Kidney (tissue), 14 donors: ENCODE data around the gene CCPG1. TPM values are rescaled to one million over a fixed set of nuclear protein-coding genes. Genes with fewer than 3 reads are reported as not detected.

ENCODE experiments used
- DNase-seq, 5 donors: peaks; one replicate each; pipeline ENCODE4 v3.0.0-alpha.2; 2013 to 2020
- FAIRE-seq: peaks from 2 replicates; lab custom pipeline; 2012; peaks lifted over from hg19 to GRCh38; lab: Jason Lieb, UNC
- H3K27ac ChIP-seq, 2 donors: one replicate each; pipeline ENCODE4 v1.7.0; 2013; ENCODE audit warnings: low read depth in 2 of 2, low read length in 2 of 2, inconsistent platforms in 1 of 2
- H3K27me3 ChIP-seq: one replicate; pipeline ENCODE4 v1.7.1; 2013; ENCODE audit warnings: low read length, inconsistent platforms; ENCODE audit not compliant: control insufficient read depth, insufficient read depth
- H3K36me3 ChIP-seq, 3 donors: one replicate each; pipeline versions ENCODE4 v1.7.0 to v1.7.1; 2013; ENCODE audit warnings: low read length in 3 of 3, control low read depth in 1 of 3, inconsistent platforms in 1 of 3; ENCODE audit not compliant: insufficient read depth in 3 of 3, control insufficient read depth in 2 of 3
- H3K4me1 ChIP-seq, 3 donors: one replicate each; pipeline versions ENCODE4 v1.7.0 to v1.7.1; 2013; ENCODE audit warnings: low read length in 3 of 3, inconsistent platforms in 1 of 3, low read depth in 1 of 3; ENCODE audit not compliant: control insufficient read depth in 2 of 3, insufficient read depth in 2 of 3
- H3K4me3 ChIP-seq, 3 donors: one replicate each; pipeline versions ENCODE4 v1.7.0 to v1.8.1; 2013; ENCODE audit warnings: low read length in 3 of 3, control low read depth in 1 of 3, inconsistent platforms in 1 of 3
- H3K9ac ChIP-seq, 3 donors: one replicate each; pipeline versions ENCODE4 v1.7.0 to v1.7.1; 2013; ENCODE audit warnings: low read length in 3 of 3, control low read depth in 1 of 3, inconsistent platforms in 1 of 3
- H3K9me3 ChIP-seq, 3 donors: one replicate each; pipeline versions ENCODE4 v1.7.0 to v1.7.1; 2013; ENCODE audit warnings: low read length in 3 of 3, control low read depth in 1 of 3, inconsistent platforms in 1 of 3; ENCODE audit not compliant: control insufficient read depth in 2 of 3, insufficient read depth in 1 of 3
- intact Hi-C: fragments of 100-400 bp; cut with DNase I; formaldehyde crosslinking; loops from one replicate; pipeline ENCODE4 v1.11.1; 2022
- polyA plus RNA-seq: library from polyadenylated mRNA; stranded (reverse); fragments of 350-450 nt; fragmentation: Illumina TruSeq; extraction: RNeasy Lipid Tissue Mini Kit (QIAGEN cat#74804); gene quantifications from one replicate; pipeline ENCODE4 v1.2.3, GENCODE V29; 2014; ENCODE audit warnings: low read depth, low replicate concordance; ENCODE audit not compliant: insufficient read depth
- total RNA-seq: library from RNA; stranded (reverse); fragmentation: NEBNext Ultra II Directional; extraction: Animal tissue kit (Norgen Biotek cat#: 25700); gene quantifications from one replicate; pipeline ENCODE4 v1.2.1, GENCODE V29; 2021
- TF ChIP-seq, protein P1 (sequence below): IDR thresholded peaks from 3 replicates; pipeline ENCODE4 v1.5.1; 2012; ENCODE audit warnings: mild to moderate bottlenecking, moderate library complexity, borderline replicate concordance; ENCODE audit not compliant: insufficient read depth; ENCODE audit errors: extremely low read depth
- donor health status: control.
- donor health status: control.
- donor health status: control.
- donor health status: control.
- donor health status: control.
- donor health status: DM: yes; HTN: yes; CAD: no.
- donor health status: Normal renal cell carcinoma (clear cell type).

The CCPG1 gene
- total and polyA plus RNA-seq, 2 donors from 2014 or later = 44.4 to 93.8 TPM

DNA sequence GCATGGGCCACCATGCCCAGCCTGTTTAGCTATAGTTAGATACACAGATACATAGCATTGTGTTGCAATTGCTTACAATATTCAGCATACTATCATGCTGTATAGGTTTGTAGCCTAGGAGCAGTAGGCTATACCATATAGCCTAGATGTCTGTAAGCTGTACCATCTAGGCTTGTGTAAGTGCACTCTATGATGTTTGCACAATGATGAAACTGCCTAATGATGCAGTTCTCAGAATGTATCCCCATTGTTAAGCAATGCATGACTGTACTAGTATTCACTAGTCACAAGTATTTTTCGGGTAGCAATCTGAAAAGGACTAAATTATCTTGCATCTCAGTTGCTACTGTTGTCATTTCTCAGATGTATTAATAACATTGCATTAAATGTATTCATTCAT lies 73.2 kb downstream of the CCPG1 start:
- no peaks in the 10 kb centered on the region for H3K4me1 ChIP-seq
- no peaks in the 10 kb centered on the region for H3K27me3 ChIP-seq
- TF ChIP-seq, protein P1, sequence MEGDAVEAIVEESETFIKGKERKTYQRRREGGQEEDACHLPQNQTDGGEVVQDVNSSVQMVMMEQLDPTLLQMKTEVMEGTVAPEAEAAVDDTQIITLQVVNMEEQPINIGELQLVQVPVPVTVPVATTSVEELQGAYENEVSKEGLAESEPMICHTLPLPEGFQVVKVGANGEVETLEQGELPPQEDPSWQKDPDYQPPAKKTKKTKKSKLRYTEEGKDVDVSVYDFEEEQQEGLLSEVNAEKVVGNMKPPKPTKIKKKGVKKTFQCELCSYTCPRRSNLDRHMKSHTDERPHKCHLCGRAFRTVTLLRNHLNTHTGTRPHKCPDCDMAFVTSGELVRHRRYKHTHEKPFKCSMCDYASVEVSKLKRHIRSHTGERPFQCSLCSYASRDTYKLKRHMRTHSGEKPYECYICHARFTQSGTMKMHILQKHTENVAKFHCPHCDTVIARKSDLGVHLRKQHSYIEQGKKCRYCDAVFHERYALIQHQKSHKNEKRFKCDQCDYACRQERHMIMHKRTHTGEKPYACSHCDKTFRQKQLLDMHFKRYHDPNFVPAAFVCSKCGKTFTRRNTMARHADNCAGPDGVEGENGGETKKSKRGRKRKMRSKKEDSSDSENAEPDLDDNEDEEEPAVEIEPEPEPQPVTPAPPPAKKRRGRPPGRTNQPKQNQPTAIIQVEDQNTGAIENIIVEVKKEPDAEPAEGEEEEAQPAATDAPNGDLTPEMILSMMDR = no peak
- no peak overlapping the region for H3K27ac ChIP-seq
- H3K4me3 ChIP-seq = no peak overlapping the region
- no peak for DNase-seq
- no peak for FAIRE-seq
- H3K36me3 ChIP-seq = peaks cover 0 to 15% (median 7%) of the 10 kb centered on the region in 3 donors
- no peak overlapping the region for H3K9ac ChIP-seq
- H3K9me3 ChIP-seq = no peaks in the 10 kb centered on the region
- intact Hi-C loops = no loop called here

- TF ChIP-seq, protein P1 = no peak
- Histone ChIP-seq H3K36me3 (peaks cover 0 to 15% (median 4%) of the 10 kb centered on the region in 3 donors), H3K4me1 (no peaks in the 10 kb centered on the region), H3K9ac (no peak overlapping the region), H3K4me3 (no peak overlapping the region), H3K27me3 (no peaks in the 10 kb centered on the region), H3K9me3 (no peaks in the 10 kb centered on the region), H3K27ac (no peak overlapping the region)
- no peak for FAIRE-seq
- no peak for DNase-seq
- intact Hi-C loops = no loop called here
Measured at GRCh38 chr15:55334371-55334770, 73.8 kb downstream of the CCPG1 start.

- Histone ChIP-seq H3K27ac (no peak overlapping the region), H3K4me3 (no peak overlapping the region), H3K9ac (no peak overlapping the region), H3K27me3 (no peaks in the 10 kb centered on the region), H3K4me1 (no peaks in the 10 kb centered on the region), H3K9me3 (no peaks in the 10 kb centered on the region), H3K36me3 (peaks cover 0 to 3% (median 0%) of the 10 kb centered on the region in 3 donors)
- DNase-seq = no peak
- TF ChIP-seq, protein P1 = no peak
- intact Hi-C loops = no loop called here
- no peak for FAIRE-seq
Measured at GRCh38 chr15:55327387-55327786, 80.8 kb downstream of the CCPG1 start.

DNA sequence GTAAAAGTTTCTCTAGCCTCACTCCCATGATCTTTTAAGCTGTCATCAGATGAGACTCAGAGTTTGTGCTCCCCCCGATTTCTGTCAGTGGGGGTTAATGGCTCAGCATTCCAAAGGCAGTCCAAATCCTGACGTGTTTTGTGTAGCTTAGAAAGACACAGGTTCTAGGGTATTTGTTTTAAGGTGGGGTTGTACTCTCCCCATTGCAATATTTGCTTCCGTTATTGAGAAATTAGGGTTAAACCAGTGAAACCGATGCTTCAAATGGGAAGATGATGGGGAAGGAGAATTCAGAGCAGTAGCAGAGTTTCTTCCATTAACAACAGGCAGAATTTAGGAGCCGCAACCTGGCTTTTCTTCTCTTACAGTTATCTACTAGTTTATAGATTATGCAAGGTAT lies 85.7 kb downstream of the CCPG1 start:
- TF ChIP-seq, protein P1 = no peak
- Histone ChIP-seq H3K4me1 (peaks cover 0 to 7% (median 3%) of the 10 kb centered on the region in 3 donors), H3K9me3 (no peaks in the 10 kb centered on the region), H3K36me3 (no peaks in the 10 kb centered on the region), H3K27me3 (no peaks in the 10 kb centered on the region), H3K27ac (no peak overlapping the region), H3K9ac (no peak overlapping the region), H3K4me3 (no peak overlapping the region)
- DNase-seq (no peak), FAIRE-seq (no peak)
- intact Hi-C loops = no loop called here
